Measurements from ENCODE around the gene LPGAT1. TPM values are rescaled to one million over a fixed set of nuclear protein-coding genes. Genes with fewer than 3 reads are reported as not detected.

LPGAT1 gene
- total RNA-seq, 1 experiment from 2014 or later: 50.6 TPM

DNA sequence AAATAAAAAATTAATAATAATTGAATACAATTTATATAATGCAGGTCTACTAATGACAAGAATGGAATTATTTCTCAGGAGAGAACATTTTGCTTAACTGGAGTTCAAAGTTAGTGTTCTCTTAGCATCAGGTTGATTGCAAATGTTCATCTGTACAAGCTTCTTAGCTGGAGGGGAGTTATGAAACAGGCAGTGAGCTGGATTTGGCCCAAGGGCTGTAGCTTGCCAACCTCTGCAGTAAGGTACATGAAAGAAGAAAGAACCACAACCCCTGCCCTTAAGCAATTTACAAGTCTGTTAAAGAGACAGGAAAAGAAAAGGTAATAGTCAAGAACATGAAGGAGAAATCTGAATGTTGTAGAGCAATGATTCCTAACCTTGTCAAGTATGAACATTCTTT, 17.0 kb downstream of the LPGAT1 start:
- intact Hi-C loops (cut with micrococcal nuclease): no loop called here
- Histone ChIP-seq H2AFZ (ENCODE audit: low read depth, low read length, poor library complexity, severe bottlenecking) (no peak overlapping the region), H3K4me1 (ENCODE audit: control insufficient read depth in 1 of 2, insufficient read depth in 2 of 2, low read length in 2 of 2) (no peaks in the 10 kb centered on the region), H3K27me3 (ENCODE audit: insufficient read depth, low read length) (no peaks in the 10 kb centered on the region), H3K36me3 (ENCODE audit: control insufficient read depth in 1 of 2, insufficient read depth in 2 of 2, low read length in 2 of 2) (no peaks in the 10 kb centered on the region), H3K9me2 (ENCODE audit: insufficient read depth) (no peaks in the 10 kb centered on the region), H3K27ac (ENCODE audit: low read depth, low read length) (no peak overlapping the region), H3K9me3 (ENCODE audit: control insufficient read depth in 1 of 2, insufficient read depth in 1 of 2, low read depth in 1 of 2, low read length in 2 of 2) (no peaks in the 10 kb centered on the region), H3K9ac (ENCODE audit: low read length) (no peak overlapping the region), H3K79me2 (ENCODE audit: insufficient read depth, low read length) (no peaks in the 10 kb centered on the region), H3K4me2 (ENCODE audit: low read length) (no peak overlapping the region), H4K20me1 (ENCODE audit: insufficient read depth) (no peaks in the 10 kb centered on the region), H3K4me3 (replicated peaks in 1 of 2; ENCODE audit: low read depth in 1 of 2, low read length in 2 of 2) (no peak overlapping the region)
- BruUV-seq (replicated peaks): no TSS peak
- CTCF ChIA-PET: no interaction called here
- DNase-seq (ENCODE audit: low read depth, low spot score): no peak
- POLR2A ChIA-PET: no interaction called here
- TF ChIP-seq ZFX (IDR thresholded peaks at IDR 0.05): no peak
- TF ChIP-seq SIN3A (IDR thresholded peaks at IDR 0.05; ENCODE audit: low read depth): no peak
- TF ChIP-seq POLR2AphosphoS5 (IDR thresholded peaks at IDR 0.05; ENCODE audit: low read depth, low read length): no peak
- TF ChIP-seq, protein P1, sequence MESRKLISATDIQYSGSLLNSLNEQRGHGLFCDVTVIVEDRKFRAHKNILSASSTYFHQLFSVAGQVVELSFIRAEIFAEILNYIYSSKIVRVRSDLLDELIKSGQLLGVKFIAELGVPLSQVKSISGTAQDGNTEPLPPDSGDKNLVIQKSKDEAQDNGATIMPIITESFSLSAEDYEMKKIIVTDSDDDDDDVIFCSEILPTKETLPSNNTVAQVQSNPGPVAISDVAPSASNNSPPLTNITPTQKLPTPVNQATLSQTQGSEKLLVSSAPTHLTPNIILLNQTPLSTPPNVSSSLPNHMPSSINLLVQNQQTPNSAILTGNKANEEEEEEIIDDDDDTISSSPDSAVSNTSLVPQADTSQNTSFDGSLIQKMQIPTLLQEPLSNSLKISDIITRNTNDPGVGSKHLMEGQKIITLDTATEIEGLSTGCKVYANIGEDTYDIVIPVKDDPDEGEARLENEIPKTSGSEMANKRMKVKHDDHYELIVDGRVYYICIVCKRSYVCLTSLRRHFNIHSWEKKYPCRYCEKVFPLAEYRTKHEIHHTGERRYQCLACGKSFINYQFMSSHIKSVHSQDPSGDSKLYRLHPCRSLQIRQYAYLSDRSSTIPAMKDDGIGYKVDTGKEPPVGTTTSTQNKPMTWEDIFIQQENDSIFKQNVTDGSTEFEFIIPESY (IDR thresholded peaks at IDR 0.05; ENCODE audit: extremely low read depth, insufficient replicate concordance, low read length): no peak
- TF ChIP-seq, protein P2, sequence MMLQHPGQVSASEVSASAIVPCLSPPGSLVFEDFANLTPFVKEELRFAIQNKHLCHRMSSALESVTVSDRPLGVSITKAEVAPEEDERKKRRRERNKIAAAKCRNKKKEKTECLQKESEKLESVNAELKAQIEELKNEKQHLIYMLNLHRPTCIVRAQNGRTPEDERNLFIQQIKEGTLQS (IDR thresholded peaks at IDR 0.05): no peak
- TF ChIP-seq CEBPB (IDR thresholded peaks at IDR 0.05; ENCODE audit: low read depth): no peak
- TF ChIP-seq, protein P3, sequence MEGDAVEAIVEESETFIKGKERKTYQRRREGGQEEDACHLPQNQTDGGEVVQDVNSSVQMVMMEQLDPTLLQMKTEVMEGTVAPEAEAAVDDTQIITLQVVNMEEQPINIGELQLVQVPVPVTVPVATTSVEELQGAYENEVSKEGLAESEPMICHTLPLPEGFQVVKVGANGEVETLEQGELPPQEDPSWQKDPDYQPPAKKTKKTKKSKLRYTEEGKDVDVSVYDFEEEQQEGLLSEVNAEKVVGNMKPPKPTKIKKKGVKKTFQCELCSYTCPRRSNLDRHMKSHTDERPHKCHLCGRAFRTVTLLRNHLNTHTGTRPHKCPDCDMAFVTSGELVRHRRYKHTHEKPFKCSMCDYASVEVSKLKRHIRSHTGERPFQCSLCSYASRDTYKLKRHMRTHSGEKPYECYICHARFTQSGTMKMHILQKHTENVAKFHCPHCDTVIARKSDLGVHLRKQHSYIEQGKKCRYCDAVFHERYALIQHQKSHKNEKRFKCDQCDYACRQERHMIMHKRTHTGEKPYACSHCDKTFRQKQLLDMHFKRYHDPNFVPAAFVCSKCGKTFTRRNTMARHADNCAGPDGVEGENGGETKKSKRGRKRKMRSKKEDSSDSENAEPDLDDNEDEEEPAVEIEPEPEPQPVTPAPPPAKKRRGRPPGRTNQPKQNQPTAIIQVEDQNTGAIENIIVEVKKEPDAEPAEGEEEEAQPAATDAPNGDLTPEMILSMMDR (IDR thresholded peaks at IDR 0.05 in 2 of 3, conservative IDR thresholded peaks at IDR 0.05 in 1 of 3; ENCODE audit: borderline replicate concordance in 1 of 3, insufficient read depth in 1 of 3, low read depth in 2 of 3, low read length in 2 of 3): no peak
- no peak for TF ChIP-seq CBX3 (IDR thresholded peaks at IDR 0.05; ENCODE audit: low read depth)
- TF ChIP-seq SP1 (IDR thresholded peaks at IDR 0.05; ENCODE audit: low read depth): no peak
- TF ChIP-seq EZH2 (IDR thresholded peaks at IDR 0.05): no peak
- no peak for TF ChIP-seq FOSL1 (IDR thresholded peaks at IDR 0.05; ENCODE audit: low read depth)
- TF ChIP-seq JUND (IDR thresholded peaks at IDR 0.05): no peak
- TF ChIP-seq, protein P4, sequence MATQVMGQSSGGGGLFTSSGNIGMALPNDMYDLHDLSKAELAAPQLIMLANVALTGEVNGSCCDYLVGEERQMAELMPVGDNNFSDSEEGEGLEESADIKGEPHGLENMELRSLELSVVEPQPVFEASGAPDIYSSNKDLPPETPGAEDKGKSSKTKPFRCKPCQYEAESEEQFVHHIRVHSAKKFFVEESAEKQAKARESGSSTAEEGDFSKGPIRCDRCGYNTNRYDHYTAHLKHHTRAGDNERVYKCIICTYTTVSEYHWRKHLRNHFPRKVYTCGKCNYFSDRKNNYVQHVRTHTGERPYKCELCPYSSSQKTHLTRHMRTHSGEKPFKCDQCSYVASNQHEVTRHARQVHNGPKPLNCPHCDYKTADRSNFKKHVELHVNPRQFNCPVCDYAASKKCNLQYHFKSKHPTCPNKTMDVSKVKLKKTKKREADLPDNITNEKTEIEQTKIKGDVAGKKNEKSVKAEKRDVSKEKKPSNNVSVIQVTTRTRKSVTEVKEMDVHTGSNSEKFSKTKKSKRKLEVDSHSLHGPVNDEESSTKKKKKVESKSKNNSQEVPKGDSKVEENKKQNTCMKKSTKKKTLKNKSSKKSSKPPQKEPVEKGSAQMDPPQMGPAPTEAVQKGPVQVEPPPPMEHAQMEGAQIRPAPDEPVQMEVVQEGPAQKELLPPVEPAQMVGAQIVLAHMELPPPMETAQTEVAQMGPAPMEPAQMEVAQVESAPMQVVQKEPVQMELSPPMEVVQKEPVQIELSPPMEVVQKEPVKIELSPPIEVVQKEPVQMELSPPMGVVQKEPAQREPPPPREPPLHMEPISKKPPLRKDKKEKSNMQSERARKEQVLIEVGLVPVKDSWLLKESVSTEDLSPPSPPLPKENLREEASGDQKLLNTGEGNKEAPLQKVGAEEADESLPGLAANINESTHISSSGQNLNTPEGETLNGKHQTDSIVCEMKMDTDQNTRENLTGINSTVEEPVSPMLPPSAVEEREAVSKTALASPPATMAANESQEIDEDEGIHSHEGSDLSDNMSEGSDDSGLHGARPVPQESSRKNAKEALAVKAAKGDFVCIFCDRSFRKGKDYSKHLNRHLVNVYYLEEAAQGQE (IDR thresholded peaks at IDR 0.05; ENCODE audit: low read depth): no peak
- ATAC-seq: no peak
- RAD21 ChIA-PET (ENCODE audit: low non-redundant PET in 1 of 2, low total read pairs in 2 of 2, uncharacterized antibody in 2 of 2, unreplicated experiment in 2 of 2): no interaction called here

Data from HCT116 (cell line).